Activated effector memory CD4-positive, alpha-beta T cell treated with anti-CD3 and anti-CD28 coated beads, Interleukin-2, amount 50 U/mL, for 16 hours (primary cell): ENCODE data around the gene USP17L11.
"Not testable (repeated sequence)": the region's sequence is repeated elsewhere in the genome, so short reads cannot be mapped to it uniquely, and the experiment has no call there.

Source experiments
- DNase-seq: peaks from one replicate; pipeline ENCODE4 v3.0.0-alpha.2; 2020

USP17L11 gene, protein sequence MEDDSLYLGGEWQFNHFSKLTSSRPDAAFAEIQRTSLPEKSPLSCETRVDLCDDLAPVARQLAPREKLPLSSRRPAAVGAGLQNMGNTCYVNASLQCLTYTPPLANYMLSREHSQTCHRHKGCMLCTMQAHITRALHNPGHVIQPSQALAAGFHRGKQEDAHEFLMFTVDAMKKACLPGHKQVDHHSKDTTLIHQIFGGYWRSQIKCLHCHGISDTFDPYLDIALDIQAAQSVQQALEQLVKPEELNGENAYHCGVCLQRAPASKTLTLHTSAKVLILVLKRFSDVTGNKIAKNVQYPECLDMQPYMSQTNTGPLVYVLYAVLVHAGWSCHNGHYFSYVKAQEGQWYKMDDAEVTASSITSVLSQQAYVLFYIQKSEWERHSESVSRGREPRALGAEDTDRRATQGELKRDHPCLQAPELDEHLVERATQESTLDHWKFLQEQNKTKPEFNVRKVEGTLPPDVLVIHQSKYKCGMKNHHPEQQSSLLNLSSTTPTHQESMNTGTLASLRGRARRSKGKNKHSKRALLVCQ

GRCh38 chr4:9215105-9215504 is at the start of gene USP17L11:
TSS of gene USP17L11 (plus strand) at chr4:9215405. CDS start at chr4:9215405, 0 bp downstream.
- DNase-seq, result not testable (repeated sequence)

- DNase-seq, result not testable (repeated sequence)
These were observed 49.2 kb upstream of the USP17L11 start for GRCh38 chr4:9165990-9166389.

- DNase-seq, result not testable (repeated sequence)
These were observed 45.3 kb upstream of the USP17L11 start, which contains the start of gene FAM90A26 for GRCh38 chr4:9169791-9170459. TSS of gene FAM90A26 (plus strand) at chr4:9170409. CDS start at chr4:9173173, 2,764 bp downstream.

DNA sequence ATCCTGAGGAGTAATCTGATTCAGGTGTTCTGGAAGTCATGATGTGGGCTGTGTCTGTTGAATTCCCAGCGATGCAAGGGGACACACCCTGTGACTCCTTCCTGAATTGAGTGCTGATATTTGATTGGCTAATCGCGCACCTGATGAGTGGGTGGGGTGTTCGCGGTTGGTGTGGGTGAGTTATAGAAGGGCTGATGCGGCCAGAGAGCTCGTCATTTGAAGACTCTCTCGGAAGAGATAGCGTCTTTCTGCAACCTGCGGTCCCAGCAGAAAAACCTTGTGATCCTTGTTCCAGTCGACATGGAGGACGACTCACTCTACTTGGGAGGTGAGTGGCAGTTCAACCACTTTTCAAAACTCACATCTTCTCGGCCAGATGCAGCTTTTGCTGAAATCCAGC is 4.8 kb upstream of the USP17L11 start, which contains the start of gene USP17L10:
Gene USP17L10, plus strand, starts transcription at position 301 of the 400 bp plus-strand sequence. Its CDS starts 0 bp downstream, at position 301.
- not testable (repeated sequence) for DNase-seq

GRCh38 chr4:9214701-9215100 is 504 bp upstream of the USP17L11 start:
- not testable (repeated sequence) for DNase-seq

GRCh38 chr4:9219852-9220251 is 4.6 kb downstream of the USP17L11 start, which contains the start of gene USP17L12:
TSS of gene USP17L12 (plus strand) at chr4:9220152. CDS start at chr4:9220152, 0 bp downstream.
- DNase-seq, result not testable (repeated sequence)

DNA sequence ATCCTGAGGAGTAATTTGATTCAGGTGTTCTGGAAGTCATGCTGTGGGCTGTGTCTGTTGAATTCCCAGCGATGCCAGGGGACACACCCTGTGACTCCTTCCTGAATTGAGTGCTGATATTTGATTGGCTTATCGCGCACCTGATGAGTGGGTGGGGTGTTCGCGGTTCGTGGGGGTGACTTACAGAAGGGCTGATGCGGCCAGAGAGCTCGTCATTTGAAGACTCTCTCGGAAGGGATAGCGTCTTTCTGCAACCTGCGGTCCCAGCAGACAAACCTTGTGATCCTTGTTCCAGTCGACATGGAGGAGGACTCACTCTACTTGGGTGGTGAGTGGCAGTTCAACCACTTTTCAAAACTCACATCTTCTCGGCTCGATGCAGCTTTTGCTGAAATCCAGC is 9.4 kb downstream of the USP17L11 start, which contains the start of gene USP17L13:
Gene USP17L13, plus strand, starts transcription at position 301 of the 400 bp plus-strand sequence. Its CDS starts 0 bp downstream, at position 301.
- DNase-seq, result not testable (repeated sequence)

DNA sequence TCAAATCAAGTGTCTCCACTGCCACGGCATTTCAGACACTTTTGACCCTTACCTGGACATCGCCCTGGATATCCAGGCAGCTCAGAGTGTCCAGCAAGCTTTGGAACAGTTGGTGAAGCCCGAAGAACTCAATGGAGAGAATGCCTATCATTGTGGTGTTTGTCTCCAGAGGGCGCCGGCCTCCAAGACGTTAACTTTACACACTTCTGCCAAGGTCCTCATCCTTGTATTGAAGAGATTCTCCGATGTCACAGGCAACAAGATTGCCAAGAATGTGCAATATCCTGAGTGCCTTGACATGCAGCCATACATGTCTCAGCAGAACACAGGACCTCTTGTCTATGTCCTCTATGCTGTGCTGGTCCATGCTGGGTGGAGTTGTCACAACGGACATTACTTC is 15.0 kb downstream of the USP17L11 start:
- peak; percentile 49 for DNase-seq

- not testable (repeated sequence) for DNase-seq
These were observed 18.9 kb downstream of the USP17L11 start, which contains the start of gene USP17L15 for GRCh38 chr4:9234085-9234484. TSS of gene USP17L15 (plus strand) at chr4:9234385. CDS start at chr4:9234385, 0 bp downstream.

DNA sequence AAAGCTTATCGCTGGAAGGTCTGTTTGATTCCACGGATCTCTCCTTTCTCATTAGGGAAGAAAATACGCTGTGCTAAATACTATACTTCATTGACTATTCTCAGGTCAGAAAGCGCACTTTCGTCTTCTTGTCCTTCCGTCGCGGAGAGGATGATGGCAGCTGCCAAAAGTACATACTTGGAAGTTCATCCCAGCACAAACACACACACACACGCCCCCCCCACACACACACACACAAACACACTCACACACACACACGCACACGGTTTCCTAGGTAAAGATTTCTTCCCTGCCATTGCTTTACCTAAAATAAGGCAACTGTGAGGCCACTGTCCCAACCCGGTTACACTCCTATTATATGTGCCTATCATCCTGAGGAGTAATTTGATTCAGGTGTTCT is 23.3 kb downstream of the USP17L11 start:
- not testable (repeated sequence) for DNase-seq

DNA sequence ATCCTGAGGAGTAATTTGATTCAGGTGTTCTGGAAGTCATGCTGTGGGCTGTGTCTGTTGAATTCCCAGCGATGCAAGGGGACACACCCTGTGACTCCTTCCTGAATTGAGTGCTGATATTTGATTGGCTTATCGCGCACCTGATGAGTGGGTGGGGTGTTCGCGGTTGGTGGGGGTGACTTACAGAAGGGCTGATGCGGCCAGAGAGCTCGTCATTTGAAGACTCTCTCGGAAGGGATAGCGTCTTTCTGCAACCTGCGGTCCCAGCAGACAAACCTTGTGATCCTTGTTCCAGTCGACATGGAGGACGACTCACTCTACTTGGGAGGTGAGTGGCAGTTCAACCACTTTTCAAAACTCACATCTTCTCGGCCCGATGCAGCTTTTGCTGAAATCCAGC is 28.4 kb downstream of the USP17L11 start, which contains the start of gene USP17L17:
Gene USP17L17, plus strand, starts transcription at position 301 of the 400 bp plus-strand sequence. Its CDS starts 0 bp downstream, at position 301.
- not testable (repeated sequence) for DNase-seq

GRCh38 chr4:9247953-9248680 is 32.9 kb downstream of the USP17L11 start, which contains the start of gene USP17L18:
TSS of gene USP17L18 (plus strand) at chr4:9248630. CDS start at chr4:9248630, 0 bp downstream.
- DNase-seq, result peak; percentile 65

DNA sequence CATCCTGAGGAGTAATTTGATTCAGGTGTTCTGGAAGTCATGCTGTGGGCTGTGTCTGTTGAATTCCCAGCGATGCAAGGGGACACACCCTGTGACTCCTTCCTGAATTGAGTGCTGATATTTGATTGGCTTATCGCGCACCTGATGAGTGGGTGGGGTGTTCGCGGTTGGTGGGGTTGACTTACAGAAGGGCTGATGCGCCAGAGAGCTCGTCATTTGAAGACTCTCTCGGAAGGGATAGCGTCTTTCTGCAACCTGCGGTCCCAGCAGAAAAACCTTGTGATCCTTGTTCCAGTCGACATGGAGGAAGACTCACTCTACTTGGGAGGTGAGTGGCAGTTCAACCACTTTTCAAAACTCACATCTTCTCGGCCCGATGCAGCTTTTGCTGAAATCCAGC is 37.9 kb downstream of the USP17L11 start, which contains the start of gene USP17L19:
Gene USP17L19, plus strand, starts transcription at position 301 of the 400 bp plus-strand sequence. Its CDS starts 0 bp downstream, at position 301.
- not testable (repeated sequence) for DNase-seq

GRCh38 chr4:9257824-9258223 is 42.6 kb downstream of the USP17L11 start, which contains the start of gene USP17L20:
TSS of gene USP17L20 (plus strand) at chr4:9258124. CDS start at chr4:9258124, 0 bp downstream.
- DNase-seq, result not testable (repeated sequence)

DNA sequence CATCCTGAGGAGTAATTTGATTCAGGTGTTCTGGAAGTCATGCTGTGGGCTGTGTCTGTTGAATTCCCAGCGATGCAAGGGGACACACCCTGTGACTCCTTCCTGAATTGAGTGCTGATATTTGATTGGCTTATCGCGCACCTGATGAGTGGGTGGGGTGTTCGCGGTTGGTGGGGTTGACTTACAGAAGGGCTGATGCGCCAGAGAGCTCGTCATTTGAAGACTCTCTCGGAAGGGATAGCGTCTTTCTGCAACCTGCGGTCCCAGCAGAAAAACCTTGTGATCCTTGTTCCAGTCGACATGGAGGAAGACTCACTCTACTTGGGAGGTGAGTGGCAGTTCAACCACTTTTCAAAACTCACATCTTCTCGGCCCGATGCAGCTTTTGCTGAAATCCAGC is 47.4 kb downstream of the USP17L11 start, which contains the start of gene USP17L21:
Gene USP17L21, plus strand, starts transcription at position 301 of the 400 bp plus-strand sequence. Its CDS starts 0 bp downstream, at position 301.
- DNase-seq, result not testable (repeated sequence)
